H4 (cell line): ENCODE data around the gene ANXA6. TPM values are rescaled to one million over a fixed set of nuclear protein-coding genes. Genes with fewer than 3 reads are reported as not detected.
A peak's percentile ranks its signal among the peaks of the same experiment; 100 is the strongest.
"Not testable (repeated sequence)": the region's sequence is repeated elsewhere in the genome, so short reads cannot be mapped to it uniquely, and the experiment has no call there.

Experiments
- DNase-seq: peaks from one replicate; pipeline ENCODE4 v3.0.0-alpha.2; 2015; ENCODE audit warnings: low spot score
- total RNA-seq: library from RNA; depleted of rRNA; stranded (reverse); fragments of >200 nt; shearing (Covaris generic); gene quantifications from 2 replicates; pipeline ENCODE4 v1.2.3, GENCODE V29; 2014; rRNA removed

Gene ANXA6
- total RNA-seq: 113 and 131 TPM in 2 replicates

GRCh38 chr5:151157426-151158286 lies at the start of gene ANXA6:
Gene ANXA6 (minus strand): TSS chr5:151157779. CDS start chr5:151147901, 9,878 bp downstream.
- DNase-seq: peak; percentile 79

- no peak for DNase-seq
Measured at GRCh38 chr5:151205411-151205810, 47.8 kb upstream of the ANXA6 start.

- no peak for DNase-seq
Measured at GRCh38 chr5:151204051-151204450, 46.5 kb upstream of the ANXA6 start.

- DNase-seq: peak; percentile 33
Measured at GRCh38 chr5:151202381-151203139, 45.0 kb upstream of the ANXA6 start.

GRCh38 chr5:151200913-151201595 lies 43.5 kb upstream of the ANXA6 start:
- DNase-seq: no peak

- DNase-seq: no peak
Measured at GRCh38 chr5:151199581-151200185, 42.1 kb upstream of the ANXA6 start.

GRCh38 chr5:151198861-151199260 lies 41.3 kb upstream of the ANXA6 start:
- DNase-seq: no peak

GRCh38 chr5:151197291-151197600 lies 39.7 kb upstream of the ANXA6 start:
- DNase-seq: not testable (repeated sequence)

- no peak for DNase-seq
Measured at GRCh38 chr5:151196556-151197290, 39.1 kb upstream of the ANXA6 start.

- no peak for DNase-seq
Measured at GRCh38 chr5:151195622-151196021, 38.0 kb upstream of the ANXA6 start.

- no peak for DNase-seq
Measured at GRCh38 chr5:151192626-151193025, 35.0 kb upstream of the ANXA6 start.

- no peak for DNase-seq
Measured at GRCh38 chr5:151191661-151192060, 34.1 kb upstream of the ANXA6 start.

GRCh38 chr5:151189151-151189550 lies 31.6 kb upstream of the ANXA6 start:
- DNase-seq: no peak

GRCh38 chr5:151186538-151186937 lies 29.0 kb upstream of the ANXA6 start:
- DNase-seq: no peak

- DNase-seq: no peak
Measured at GRCh38 chr5:151186052-151186451, 28.5 kb upstream of the ANXA6 start.

- no peak for DNase-seq
Measured at GRCh38 chr5:151184316-151185042, 26.9 kb upstream of the ANXA6 start.

- DNase-seq: no peak
Measured at GRCh38 chr5:151183456-151184245, 26.1 kb upstream of the ANXA6 start.

GRCh38 chr5:151182976-151183375 lies 25.4 kb upstream of the ANXA6 start:
- DNase-seq: no peak

- no peak for DNase-seq
Measured at GRCh38 chr5:151182524-151182900, 24.9 kb upstream of the ANXA6 start.
